Midbrain (tissue), 1 donor: ENCODE results near the gene FAM107A.

Experiments used
- DNase-seq: peaks from one replicate; lab custom pipeline; 2025; lab: John Stamatoyannopoulos, UW

Gene FAM107A

GRCh38 chr3:58567251-58567515, 10.0 kb downstream of the FAM107A start:
- no peak for DNase-seq

- DNase-seq: no peak
These were observed 10.6 kb downstream of the FAM107A start for GRCh38 chr3:58566398-58567250.

- DNase-seq: no peak
These were observed 11.4 kb downstream of the FAM107A start for GRCh38 chr3:58565621-58566397.

- no peak for DNase-seq
These were observed 12.6 kb downstream of the FAM107A start for GRCh38 chr3:58564456-58565160.

- DNase-seq: no peak
These were observed 13.1 kb downstream of the FAM107A start for GRCh38 chr3:58564054-58564453.

DNA sequence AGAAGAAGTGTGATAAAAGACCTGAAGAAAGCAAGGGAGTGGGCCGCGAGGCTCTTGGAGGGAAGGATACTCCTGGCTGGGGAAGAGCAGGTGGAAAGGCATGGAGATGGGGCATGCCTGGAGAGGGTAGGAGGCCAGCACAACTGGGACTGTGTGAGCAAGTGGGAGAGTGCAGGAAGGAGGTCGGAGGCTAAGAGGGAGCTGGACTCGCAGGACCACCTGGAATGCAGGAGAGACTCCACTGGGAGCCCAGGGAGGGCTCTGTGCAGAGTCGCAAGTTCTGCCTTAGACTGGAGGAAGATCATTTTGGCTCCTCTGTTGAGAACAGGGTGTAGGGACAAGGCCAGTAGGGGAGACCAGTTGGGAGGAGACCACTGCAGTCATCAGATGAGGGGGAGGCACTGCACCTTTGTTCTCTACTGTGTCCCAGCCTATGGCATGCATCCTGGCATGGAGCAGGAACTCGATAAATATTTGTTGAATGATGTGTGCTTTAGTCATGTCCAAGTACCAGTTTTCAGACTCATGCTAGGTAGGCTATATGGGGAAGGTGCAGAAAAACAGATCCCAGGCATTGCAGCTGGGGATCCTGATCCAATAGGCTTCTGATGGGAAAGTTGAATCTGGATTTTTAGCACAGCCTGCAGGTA, 13.7 kb downstream of the FAM107A start:
- DNase-seq: no peak

GRCh38 chr3:58562498-58562897, 14.7 kb downstream of the FAM107A start:
- no peak for DNase-seq

DNA sequence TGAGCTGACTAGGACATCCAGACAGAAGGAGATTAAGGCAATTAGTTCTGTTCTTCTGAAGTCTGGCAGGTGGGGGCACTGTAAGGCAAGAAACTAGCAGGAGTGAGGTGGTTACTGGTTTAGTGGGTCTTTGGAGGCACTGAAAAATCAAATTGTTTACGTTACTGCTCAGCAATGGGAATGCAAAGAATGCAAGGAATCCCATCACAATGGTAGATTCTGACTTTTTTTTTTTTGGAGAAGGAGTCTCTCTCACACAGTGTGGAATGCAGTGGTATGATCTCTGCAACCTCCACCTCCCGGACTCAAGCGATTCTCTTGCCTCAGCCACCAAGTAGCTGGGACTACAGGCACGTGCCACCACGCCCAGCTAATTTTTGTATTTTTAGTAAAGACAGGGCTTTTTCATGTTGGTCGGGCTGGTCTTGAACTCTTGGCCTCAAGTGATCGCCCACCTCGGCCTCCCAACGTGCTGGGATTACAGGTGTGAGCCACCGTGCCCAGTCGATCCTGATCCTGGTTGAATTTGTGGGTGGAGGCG, 16.4 kb downstream of the FAM107A start:
- DNase-seq: no peak

DNA sequence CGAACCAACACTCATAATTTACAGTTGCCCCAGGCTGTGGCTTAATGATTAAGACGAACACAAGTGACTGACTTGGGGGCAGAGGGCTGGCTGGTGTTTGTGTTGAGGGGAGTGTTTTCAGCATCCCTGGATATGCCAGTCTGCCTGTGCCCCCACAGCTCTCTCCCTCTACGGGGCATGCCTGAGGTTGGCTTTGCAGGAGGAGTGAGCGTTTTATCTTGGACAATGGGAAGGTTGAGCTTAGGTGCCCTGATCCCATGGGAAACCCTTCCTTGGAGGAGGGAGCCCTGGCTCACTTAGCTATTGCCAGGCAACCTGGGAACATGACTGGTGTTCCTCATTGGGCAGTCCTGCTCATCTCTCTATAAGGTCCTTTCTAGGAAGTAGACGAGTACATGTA, 17.6 kb downstream of the FAM107A start:
- DNase-seq: no peak

DNA sequence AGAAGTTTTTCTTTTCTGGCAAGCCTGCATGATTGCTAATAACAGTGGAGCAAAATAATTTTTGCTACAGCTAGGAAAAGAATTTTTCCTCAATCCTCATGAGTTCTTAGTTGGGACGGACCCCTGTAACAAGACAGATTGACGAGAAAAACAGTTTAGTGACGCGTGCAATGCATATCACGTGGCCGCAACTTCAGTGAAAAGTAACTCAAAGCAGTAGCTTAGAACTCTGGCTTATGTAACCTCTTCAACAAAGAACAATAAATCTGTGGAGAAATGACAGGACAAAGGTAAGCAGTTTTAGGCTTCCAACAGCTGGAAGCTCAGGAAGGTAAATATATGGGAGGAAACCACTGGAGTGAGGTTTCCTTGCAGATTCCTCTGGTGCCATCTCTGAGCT, 19.7 kb downstream of the FAM107A start:
- DNase-seq: no peak

DNA sequence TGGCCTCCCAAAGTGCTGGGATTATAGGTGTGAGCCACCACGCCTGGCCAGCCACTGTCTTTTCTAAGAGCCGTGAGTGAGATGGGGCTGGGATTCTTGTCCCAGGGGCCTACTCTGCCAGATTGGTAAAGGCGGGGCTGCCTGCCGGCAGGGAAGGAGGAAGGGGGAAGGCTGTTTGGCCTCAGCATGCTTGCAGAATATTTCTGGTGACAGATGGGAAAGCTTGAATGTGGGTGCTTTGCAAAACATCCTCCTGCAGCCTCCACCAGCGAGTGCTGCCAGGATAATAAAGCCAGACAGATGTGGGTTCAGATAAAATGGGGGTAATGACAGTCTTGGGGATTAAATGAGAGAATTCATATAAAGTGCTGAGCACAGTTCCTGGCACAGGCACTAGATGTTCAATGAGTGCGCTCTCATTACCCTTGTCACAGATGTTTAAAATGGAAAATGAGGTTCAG, 20.4 kb downstream of the FAM107A start:
- no peak for DNase-seq

- no peak for DNase-seq
These were observed 21.2 kb downstream of the FAM107A start for GRCh38 chr3:58556001-58556400.

- DNase-seq: no peak
These were observed 22.0 kb downstream of the FAM107A start for GRCh38 chr3:58555203-58555602.

- no peak for DNase-seq
These were observed 24.2 kb downstream of the FAM107A start for GRCh38 chr3:58553003-58553402.

DNA sequence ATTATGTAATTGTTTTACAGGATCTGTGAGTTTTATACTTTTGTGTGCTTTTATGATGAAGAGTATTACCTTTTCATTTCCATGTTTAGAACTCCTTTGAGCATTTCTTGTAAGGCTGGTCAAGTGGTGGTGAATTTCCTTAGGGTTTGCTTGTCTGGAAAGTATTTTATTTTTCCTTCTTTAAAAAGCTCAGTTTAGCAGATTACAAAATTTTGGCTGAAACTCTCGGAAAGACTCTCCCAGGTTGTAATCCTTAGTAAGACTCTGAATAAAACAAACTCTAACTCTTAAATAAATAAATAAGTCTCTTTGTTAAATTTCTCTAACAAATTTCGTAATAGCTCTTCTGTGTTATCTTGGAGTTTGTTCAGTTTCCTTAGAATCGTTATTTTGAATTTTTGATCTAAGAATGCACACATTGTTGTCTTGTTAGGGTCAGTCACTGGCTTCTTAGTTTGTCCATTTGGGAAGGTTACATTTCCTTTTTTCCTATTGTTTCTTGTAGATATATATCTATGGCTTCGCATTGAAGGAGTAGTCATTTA, 25.5 kb downstream of the FAM107A start:
- DNase-seq: no peak

DNA sequence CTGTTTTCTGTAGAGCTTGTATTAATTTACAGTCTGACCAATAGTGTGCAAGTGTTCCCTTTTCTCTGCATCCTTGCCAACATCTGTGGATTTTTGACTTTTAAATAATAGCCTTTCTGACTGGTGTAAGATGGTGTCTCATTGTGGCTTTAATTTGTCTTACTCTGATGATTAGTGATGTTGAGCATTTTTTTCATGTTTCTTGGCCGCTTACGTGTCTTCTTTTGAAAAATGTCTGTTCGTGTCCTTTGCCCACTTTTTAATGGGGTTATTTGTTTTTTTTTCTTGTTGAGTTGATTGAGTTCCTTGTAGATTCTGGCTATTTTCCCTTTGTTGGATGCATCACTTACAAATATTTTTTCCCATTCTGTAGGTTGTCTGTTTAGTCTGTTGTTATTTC, 32.6 kb downstream of the FAM107A start:
- no peak for DNase-seq

- no peak for DNase-seq
These were observed 36.9 kb downstream of the FAM107A start for GRCh38 chr3:58540176-58540858.

- DNase-seq: no peak
These were observed 37.6 kb downstream of the FAM107A start for GRCh38 chr3:58539626-58540025.

- no peak for DNase-seq
These were observed 39.5 kb downstream of the FAM107A start for GRCh38 chr3:58537412-58538301.
